ENCODE results near the gene PDCD1LG2.
"Not testable (repeated sequence)": the region's sequence is repeated elsewhere in the genome, so short reads cannot be mapped to it uniquely, and the experiment has no call there.

The PDCD1LG2 gene

GRCh38 chr9:5510360-5510931 is at the start of gene PDCD1LG2:
Gene PDCD1LG2, plus strand, starts transcription at chr9:5510531. Its CDS starts 12,016 bp downstream, at chr9:5522547.
- DNase-seq = no peak

- DNase-seq = not testable (repeated sequence)
Measured at GRCh38 chr9:5464831-5465330, 45.5 kb upstream of the PDCD1LG2 start.

- no peak for DNase-seq
Measured at GRCh38 chr9:5466005-5466404, 44.3 kb upstream of the PDCD1LG2 start.

GRCh38 chr9:5466766-5467165 is 43.6 kb upstream of the PDCD1LG2 start:
- no peak for DNase-seq

GRCh38 chr9:5468850-5469249 is 41.5 kb upstream of the PDCD1LG2 start:
- no peak for DNase-seq

GRCh38 chr9:5470122-5470521 is 40.2 kb upstream of the PDCD1LG2 start:
- no peak for DNase-seq

- DNase-seq = no peak
Measured at GRCh38 chr9:5470816-5471215, 39.5 kb upstream of the PDCD1LG2 start.

GRCh38 chr9:5475611-5476010 is 34.7 kb upstream of the PDCD1LG2 start:
- not testable (repeated sequence) for DNase-seq

- DNase-seq = no peak
Measured at GRCh38 chr9:5478206-5478605, 32.1 kb upstream of the PDCD1LG2 start.

- DNase-seq = no peak
Measured at GRCh38 chr9:5479994-5480694, 30.2 kb upstream of the PDCD1LG2 start.

- no peak for DNase-seq
Measured at GRCh38 chr9:5480919-5481318, 29.4 kb upstream of the PDCD1LG2 start.

GRCh38 chr9:5481322-5482040 is 28.9 kb upstream of the PDCD1LG2 start:
- DNase-seq = no peak

GRCh38 chr9:5482194-5482593 is 28.1 kb upstream of the PDCD1LG2 start:
- no peak for DNase-seq

GRCh38 chr9:5483306-5483705 is 27.0 kb upstream of the PDCD1LG2 start:
- no peak for DNase-seq

- DNase-seq = no peak
Measured at GRCh38 chr9:5485378-5486085, 24.8 kb upstream of the PDCD1LG2 start.

GRCh38 chr9:5486988-5487387 is 23.3 kb upstream of the PDCD1LG2 start:
- DNase-seq = no peak

- no peak for DNase-seq
Measured at GRCh38 chr9:5488221-5489008, 21.9 kb upstream of the PDCD1LG2 start.

- peak; percentile 28 for DNase-seq
Measured at GRCh38 chr9:5489630-5490490, 20.5 kb upstream of the PDCD1LG2 start.

GRCh38 chr9:5492965-5493678 is 17.2 kb upstream of the PDCD1LG2 start:
- DNase-seq = no peak

- DNase-seq = peak; percentile 47
Measured at GRCh38 chr9:5493679-5494511, 16.4 kb upstream of the PDCD1LG2 start.

Measured in CD4-positive, alpha-beta T cell treated with Interferon gamma for 1 hour (primary cell).